Vagina (tissue), 2 donors: ENCODE results near the gene KAZN.

Source experiments
- POLR2A ChIP-seq, 2 donors: fragments of 450-650 bp; IDR thresholded peaks; one replicate each; pipeline ENCODE4 v1.6.1; 2017; ENCODE audit warnings: antibody characterized with exemption in 2 of 2, mild to moderate bottlenecking in 2 of 2, moderate library complexity in 2 of 2
- TF ChIP-seq, protein P1 (sequence below), 3 experiments: fragments of 450-650 bp in 2 of 3; fragments of 200-600 bp in 1 of 3; sonication (generic) in 1 of 3; IDR thresholded peaks; one replicate each; pipeline ENCODE4 v1.5.1; 2017 to 2019; ENCODE audit warnings: antibody characterized with exemption in 3 of 3, mild to moderate bottlenecking in 2 of 3, moderate library complexity in 2 of 3

DNA sequence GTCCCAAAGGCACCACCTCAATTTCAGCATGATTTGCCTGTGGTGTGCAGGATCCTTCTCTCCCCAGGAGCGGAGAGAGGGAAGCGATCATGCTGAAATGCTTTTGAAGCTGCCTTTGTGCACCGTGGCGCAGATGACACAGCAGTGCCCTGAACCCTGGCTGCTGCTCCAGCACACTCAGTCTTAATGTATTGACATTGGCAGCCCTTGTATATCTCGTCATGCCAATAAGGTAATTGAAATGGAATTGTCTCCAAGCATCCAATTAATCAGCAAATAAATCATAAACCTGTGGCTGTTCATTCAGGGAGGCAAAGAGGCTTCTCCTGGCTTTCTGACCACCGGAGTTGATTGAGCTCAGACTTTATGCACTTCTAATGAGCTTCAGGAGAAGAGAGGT is 139.8 kb downstream of the KAZN start:
- no peak for TF ChIP-seq POLR2A (IDR thresholded peaks at IDR 0.05)
- TF ChIP-seq, protein P1, sequence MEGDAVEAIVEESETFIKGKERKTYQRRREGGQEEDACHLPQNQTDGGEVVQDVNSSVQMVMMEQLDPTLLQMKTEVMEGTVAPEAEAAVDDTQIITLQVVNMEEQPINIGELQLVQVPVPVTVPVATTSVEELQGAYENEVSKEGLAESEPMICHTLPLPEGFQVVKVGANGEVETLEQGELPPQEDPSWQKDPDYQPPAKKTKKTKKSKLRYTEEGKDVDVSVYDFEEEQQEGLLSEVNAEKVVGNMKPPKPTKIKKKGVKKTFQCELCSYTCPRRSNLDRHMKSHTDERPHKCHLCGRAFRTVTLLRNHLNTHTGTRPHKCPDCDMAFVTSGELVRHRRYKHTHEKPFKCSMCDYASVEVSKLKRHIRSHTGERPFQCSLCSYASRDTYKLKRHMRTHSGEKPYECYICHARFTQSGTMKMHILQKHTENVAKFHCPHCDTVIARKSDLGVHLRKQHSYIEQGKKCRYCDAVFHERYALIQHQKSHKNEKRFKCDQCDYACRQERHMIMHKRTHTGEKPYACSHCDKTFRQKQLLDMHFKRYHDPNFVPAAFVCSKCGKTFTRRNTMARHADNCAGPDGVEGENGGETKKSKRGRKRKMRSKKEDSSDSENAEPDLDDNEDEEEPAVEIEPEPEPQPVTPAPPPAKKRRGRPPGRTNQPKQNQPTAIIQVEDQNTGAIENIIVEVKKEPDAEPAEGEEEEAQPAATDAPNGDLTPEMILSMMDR (IDR thresholded peaks at IDR 0.05): no peak
